GM15510 (cell line): Measurements from ENCODE around the gene TAF1C.

Experiments
- POLR2A ChIP-seq: IDR thresholded peaks from 3 replicates; pipeline ENCODE4 v1.6.1; 2011; ENCODE audit warnings: borderline replicate concordance; ENCODE audit not compliant: insufficient read length; ENCODE audit errors: extremely low read depth

TAF1C gene

GRCh38 chr16:84196101-84196500, 9.2 kb upstream of the TAF1C start:
- no peak for TF ChIP-seq POLR2A

- TF ChIP-seq POLR2A: no peak
Measured at GRCh38 chr16:84195201-84196093, 8.6 kb upstream of the TAF1C start.

- no peak for TF ChIP-seq POLR2A
Measured at GRCh38 chr16:84194470-84195200, 7.8 kb upstream of the TAF1C start.

- TF ChIP-seq POLR2A: no peak
Measured at GRCh38 chr16:84194018-84194417, 7.2 kb upstream of the TAF1C start.

GRCh38 chr16:84193480-84193879, 6.6 kb upstream of the TAF1C start:
- TF ChIP-seq POLR2A: no peak

GRCh38 chr16:84191466-84191865, 4.6 kb upstream of the TAF1C start:
- TF ChIP-seq POLR2A: no peak

GRCh38 chr16:84190731-84191388, 4.0 kb upstream of the TAF1C start, which contains the start of gene ADAD2:
Gene ADAD2 (plus strand): TSS chr16:84191157. CDS start chr16:84191231, 74 bp downstream.
- no peak for TF ChIP-seq POLR2A

GRCh38 chr16:84184775-84185174, 2.1 kb downstream of the TAF1C start:
- TF ChIP-seq POLR2A: no peak

GRCh38 chr16:84183911-84184591, 2.8 kb downstream of the TAF1C start:
- no peak for TF ChIP-seq POLR2A

GRCh38 chr16:84183572-84183875, 3.3 kb downstream of the TAF1C start:
- TF ChIP-seq POLR2A: no peak

- TF ChIP-seq POLR2A: no peak
Measured at GRCh38 chr16:84182680-84183571, 3.9 kb downstream of the TAF1C start.

- no peak for TF ChIP-seq POLR2A
Measured at GRCh38 chr16:84182104-84182503, 4.8 kb downstream of the TAF1C start.

GRCh38 chr16:84181144-84181915, 5.5 kb downstream of the TAF1C start:
- TF ChIP-seq POLR2A: no peak
